RPMI7951 (cell line): ENCODE measurements around the gene TTC23L. TPM values are rescaled to one million over a fixed set of nuclear protein-coding genes. Genes with fewer than 3 reads are reported as not detected.

Experiments used
- DNase-seq: peaks from one replicate; pipeline ENCODE4 v3.0.0-alpha.2; 2012; ENCODE audit warnings: low read depth
- total RNA-seq: library from RNA; depleted of rRNA; stranded (reverse); fragments of >200 nt; shearing (Covaris generic); gene quantifications from 2 replicates; pipeline ENCODE4 v1.2.3, GENCODE V29; 2014

The TTC23L gene
- total RNA-seq, 1 experiment from 2014 or later: under 0.01 TPM

DNA sequence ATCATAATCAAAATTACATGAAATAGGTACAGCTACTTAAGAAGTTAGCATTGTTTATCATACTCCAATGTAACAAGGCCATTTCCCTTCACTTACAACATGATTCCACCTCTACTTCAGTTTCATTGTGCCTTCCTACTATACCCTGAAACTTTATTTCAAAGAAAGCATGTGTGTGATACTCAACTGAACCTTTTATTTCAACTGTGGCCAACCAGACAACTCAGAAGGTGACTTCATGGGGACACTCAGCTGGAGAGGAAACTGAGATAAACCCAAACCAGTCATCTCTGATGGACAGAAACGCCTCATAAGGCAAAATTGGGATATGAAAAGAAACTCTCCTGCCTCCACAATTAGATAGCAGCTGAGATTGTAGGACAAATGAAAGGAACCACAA, 5.9 kb upstream of the TTC23L start:
- no peak for DNase-seq

DNA sequence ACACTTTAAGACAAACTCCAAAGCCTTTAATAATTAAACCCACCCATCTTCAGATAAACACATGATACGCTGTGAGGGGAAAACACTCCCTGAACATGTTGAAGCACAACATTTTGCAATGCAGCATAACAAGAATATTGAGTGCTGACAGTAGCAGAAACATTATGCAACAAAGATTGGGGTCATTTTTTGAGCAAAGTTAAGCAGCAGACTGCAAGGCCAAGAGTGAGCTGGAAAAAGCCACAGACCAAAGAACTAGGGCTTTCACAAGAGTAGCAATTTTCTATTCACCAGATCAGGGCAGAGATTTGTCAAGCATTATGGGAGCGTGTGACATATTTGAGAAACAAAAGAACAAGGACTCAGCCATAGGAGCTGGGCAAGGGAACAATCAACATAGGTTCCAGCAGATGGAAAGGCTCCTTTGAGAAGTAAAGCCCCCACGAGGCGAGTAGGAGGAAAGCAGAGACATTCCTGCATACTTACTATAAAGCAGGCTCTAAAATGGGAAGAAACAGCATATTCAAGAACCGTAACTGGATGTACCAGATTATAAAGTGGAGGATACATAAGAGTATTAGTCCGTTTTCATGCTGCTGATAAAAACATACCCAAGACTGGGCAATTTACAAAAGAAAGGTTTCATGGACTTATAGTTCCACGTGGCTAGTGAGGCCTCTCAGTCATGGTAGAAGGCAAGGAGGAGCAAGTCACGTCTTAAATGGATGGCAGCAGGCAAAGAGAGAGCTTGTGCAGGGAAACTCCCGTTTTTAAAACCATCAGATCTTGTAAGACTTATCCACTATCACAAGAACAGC, 4.8 kb upstream of the TTC23L start:
- DNase-seq: no peak

DNA sequence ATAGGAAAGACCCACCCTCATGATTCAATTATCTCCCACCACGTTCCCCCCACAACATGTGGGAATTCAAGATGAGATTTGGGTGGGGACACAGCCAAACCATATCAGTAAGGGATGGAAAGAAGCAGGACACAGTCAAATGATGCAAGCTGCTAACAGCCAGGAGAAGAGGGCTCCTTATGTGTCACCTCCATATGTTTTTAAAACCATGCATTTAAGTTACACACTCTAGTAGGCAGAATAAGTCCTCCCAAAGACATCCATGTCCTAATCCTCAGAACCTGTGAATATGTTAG, 4.2 kb upstream of the TTC23L start:
- no peak for DNase-seq

DNA sequence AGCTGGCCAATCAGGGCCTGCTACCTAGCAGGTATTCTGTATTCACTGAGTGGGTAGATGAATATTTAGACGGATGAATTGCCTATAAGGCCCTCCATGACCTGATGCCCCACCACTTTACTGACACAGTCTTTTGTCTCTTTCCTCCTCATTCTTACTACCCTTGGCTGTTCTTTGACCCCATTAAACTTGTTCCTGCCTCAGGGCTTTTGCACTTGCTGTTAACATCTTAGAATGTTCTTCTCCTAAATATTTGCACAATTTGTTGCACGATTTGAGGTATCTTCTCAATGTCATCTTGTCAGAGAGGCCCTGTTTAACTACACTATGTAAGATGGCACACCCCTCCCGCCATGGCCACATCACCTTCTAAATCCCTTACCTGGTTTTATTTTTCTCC, 3.3 kb upstream of the TTC23L start:
- no peak for DNase-seq

DNA sequence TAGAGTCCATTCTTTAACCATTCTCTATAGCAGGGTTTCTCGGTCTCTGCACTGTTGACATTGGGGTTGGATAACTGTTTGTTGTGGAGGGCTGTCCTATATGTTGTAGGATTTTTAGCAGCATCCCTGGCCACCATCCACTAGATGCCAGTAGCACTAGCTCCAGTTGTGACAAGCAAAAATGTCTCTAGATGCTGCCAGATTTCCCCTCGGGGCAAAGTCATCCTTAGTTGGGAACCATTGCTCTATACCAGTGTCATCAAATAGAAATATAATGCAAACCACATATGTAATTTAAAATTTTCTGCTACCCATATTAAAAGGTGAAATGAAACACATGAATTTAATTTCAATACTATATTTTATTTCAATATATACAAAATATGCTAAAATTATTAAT, 2.9 kb downstream of the TTC23L start:
- no peak for DNase-seq

DNA sequence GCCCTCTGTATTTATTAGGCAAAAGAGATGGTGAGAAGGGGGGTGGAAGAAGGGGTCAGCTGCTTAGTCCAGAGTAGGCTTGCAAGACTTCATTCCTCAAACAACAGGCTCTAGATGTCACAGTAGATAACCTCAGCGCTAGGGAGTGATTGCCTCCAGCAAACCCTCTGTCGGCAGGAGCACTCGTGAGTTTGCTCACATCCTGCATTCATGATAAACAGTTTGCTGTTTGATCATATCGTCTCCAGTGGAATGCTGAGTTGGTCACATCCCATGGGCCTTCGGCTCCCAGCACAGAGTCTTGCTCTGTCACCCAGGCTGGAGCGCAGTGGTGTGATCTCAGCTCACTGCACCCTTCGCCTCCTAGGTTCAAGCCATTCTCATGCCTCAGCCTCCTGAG, 3.6 kb downstream of the TTC23L start:
- DNase-seq: no peak

DNA sequence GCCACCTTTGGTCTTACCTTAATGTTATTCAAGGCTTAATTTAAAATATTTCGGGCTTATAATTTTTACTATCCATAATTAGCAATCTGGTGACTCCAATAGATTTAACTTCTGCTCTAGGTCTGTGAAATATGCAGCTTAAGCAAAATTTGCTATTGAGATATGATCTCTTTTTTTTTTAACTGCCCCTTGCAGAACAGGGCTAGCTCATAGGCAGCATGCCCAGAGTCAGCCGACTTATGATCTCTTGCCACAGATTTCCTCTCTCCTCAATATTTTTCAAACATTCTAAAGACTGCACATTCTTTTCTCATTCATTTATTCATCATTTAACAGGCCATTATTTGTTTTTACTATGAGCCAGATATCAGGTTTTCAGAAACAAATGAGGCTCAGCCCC, 4.5 kb downstream of the TTC23L start:
- DNase-seq: no peak

DNA sequence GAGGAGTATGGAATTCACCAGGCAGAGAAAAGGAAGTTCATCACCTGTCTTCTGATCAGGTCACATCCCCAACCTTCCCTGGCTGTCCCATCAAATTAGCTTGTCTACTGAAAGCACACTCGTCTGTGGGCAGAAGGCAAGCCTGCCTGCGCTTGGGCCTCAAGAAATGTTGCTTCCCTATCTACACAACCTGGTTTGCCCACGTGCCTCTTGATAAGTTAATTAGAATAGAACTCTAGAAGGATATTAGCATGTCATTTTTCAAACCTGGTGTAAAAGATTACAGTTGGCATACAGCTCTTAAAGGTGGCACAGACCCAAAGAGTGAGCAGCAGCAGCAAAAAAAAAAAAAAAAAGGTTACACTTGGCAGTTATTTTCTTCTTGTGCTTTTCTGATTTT, 5.1 kb downstream of the TTC23L start:
- no peak for DNase-seq

DNA sequence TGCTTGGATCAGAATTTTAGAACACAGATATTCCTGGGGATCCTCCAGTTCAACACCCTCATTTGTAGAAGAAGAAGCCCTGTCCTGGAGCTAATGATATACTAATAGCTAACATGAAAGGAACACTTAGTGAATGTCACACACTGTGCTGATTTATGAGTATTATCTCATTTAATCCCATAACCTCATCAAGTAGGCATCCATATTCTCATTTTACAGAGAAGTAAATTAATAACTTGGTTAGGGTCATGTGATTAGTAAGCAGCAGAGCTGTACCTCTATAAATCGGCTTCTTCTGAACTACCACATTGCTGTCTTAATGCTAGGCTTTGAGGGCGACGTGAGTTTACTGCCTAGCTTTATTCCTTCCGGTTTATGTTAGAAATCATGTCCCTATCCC, 6.0 kb downstream of the TTC23L start:
- no peak for DNase-seq

DNA sequence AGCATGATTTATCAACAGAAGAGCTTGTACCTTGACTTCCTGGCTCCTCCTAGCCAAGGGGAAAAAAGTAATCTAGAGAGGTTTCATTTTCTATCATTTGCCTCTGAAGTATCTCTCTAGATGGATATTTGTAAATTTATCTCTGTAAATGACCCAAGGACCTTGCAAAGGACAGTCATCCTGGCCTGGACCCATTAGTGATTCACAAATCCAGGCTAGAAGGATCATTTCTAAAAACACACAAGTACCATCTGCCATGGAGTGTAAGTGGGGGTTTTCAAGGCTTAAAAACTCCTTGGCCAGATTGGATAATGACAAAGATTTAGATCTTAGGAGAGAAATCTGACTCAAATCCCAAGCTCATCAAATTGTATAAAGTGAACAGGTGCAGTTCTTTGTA, 8.1 kb downstream of the TTC23L start:
- no peak for DNase-seq

DNA sequence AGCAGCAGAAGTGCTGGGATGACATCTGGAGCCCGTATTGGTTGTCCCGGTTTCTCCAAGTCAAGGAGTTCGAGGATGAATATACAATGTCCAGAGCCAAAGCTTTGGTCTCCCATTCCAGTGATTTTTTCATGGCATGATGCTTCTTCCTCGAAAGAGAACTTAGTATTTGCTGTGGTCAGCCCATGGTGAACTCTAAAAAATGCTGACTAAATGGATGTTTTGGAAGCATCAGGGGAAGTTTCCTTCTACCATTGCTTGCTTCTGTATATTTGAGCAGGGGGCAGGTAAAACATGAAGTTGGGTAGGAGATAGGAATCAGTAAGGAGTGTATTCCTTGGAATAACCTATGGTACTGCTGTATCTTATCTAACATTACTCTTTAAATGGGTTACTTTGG, 8.6 kb downstream of the TTC23L start:
- DNase-seq: no peak

DNA sequence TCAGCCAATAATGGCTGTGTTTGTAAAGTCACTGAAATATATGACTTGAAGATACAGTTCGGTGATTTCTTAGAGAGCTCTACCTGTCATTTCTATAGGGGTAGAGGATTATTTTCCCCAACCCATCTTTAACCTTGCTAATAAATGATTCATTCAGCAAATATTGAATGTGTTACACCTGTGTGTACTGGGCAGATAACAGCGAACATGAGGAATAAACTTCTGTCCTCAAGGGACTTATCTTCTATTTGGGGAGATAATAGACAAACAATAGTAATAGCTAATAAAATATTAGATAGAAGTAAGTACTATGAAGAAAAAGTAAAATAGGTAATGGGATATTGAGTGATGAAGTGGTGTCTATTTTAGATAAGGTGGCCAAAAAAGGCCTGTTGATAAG, 9.3 kb downstream of the TTC23L start:
- no peak for DNase-seq

DNA sequence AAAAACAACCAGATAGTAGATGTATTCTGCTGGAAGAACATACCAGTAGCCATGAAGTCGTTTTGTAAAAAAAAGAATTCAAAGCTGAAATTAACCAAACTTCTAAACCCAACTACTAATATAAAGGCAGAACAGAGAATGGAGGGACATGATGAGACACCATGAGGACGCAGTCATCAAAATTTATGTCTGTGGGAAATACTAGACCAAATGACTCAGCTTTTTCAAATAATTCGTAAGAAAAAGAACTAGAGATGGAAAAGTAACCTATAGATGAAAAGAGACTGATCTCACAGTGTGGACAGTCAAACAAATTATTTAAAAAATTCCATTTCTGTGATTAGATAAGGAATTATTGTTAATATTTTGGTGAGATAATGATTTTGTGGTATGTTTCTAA, 10.3 kb downstream of the TTC23L start:
- DNase-seq: no peak

DNA sequence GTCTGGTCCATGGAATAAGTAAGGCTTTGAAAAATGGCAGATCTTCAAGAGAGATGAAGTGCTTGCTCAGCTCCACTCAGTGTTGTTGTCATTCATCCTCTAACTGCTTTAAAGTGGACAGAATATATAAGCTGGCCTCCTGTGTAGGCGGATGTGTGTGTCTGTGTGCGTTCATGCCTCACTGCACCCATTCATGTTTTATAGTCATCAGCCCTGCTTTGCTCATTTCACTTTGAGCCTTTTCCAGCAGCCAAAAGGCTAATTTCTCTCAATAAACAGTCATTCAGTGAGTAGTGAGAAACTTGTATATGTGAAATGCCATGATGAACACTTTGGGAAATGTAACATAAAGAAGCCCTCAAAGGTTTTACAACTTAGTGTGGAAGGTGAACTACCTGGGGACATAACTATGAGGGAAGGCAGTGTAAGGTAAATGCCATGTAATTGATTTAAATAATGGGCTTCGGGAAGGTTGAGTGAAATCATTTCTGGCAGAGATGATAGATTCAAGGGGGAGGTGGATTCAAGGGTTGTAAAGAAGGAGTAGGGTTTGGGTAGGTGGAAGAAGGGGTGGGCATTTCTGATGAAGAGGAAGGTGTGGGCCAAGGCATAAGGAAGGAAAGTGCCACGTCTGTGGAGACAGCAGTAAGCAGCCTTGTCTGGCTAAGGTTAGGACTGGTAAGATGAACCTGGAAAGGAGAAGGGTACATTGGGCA, 15.7 kb downstream of the TTC23L start:
- DNase-seq: peak; percentile 10

DNA sequence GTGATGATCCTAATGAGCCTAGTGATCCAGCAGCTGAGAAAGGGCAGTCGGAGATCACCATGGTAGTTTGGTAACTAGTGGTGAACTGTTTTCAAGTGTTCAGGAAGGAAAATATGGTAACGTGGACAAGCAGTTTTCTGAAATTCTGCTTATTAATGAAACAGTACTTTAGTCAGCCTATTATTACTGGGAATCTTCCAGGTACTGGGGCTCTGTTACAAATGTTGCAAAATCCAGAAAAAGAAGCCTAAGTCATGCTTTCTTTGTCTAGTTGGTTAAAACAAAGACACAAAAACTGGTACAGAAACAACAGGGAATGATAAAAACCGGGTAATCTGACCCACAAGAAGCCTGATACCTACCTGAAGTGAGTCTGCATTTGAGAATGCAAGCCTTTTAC, 18.2 kb downstream of the TTC23L start:
- no peak for DNase-seq

DNA sequence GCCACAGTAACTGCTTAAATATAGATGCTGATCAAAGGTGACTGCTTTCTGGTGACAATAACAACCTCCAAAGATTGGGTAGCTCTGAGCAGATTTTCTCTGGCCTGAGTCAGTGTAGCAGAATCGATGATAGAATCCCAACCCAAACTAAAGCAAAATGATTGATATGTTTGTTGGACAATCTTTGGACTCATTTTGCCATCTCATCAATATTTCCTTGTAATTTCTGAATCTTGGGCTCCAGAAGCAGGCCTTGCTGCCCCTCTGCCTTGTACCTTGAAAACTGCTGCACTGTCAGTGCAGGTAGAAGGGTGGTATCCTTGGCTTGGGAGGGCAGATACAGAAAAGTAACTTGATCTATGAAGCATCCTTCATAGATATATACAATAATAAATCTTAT, 18.9 kb downstream of the TTC23L start:
- no peak for DNase-seq

DNA sequence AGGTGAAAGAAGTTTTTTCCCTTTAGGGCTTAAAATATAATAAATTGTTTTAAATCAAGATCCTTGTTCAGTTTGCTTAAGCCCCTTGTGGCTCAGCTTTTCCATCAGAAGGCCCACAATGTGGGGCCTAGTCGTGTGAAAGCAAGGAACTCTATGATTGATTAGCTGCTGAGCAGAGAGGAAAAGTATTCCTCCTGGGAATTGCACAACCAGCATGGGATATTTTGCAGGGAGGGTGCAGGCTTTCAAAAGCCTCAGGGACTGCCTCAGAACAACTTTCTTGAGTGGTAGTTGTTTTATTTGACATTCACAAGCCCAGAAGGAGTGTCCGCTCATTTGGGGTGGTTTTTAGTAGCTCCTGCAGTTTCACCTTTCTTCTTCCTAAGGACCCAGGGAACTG, 19.8 kb downstream of the TTC23L start:
- no peak for DNase-seq

DNA sequence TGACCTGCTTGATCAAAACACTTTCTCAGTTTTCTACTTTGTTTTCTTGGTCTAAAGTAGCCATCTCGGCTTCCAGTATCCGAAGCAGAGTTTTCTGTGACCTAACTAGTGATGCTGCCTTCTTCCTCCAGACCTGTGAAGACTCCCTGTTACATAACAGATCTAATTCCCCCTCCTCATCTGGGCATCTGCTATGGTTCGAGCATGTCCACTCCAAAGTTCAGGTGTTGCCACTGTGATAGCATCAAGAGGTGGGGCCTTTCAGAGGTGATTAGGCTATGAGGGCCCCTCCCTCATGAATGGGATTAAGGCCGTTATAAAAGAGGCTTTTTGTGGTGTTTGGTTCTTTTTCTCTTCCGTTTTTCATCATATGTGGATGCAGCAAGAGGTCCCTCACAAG, 20.3 kb downstream of the TTC23L start:
- DNase-seq: no peak

DNA sequence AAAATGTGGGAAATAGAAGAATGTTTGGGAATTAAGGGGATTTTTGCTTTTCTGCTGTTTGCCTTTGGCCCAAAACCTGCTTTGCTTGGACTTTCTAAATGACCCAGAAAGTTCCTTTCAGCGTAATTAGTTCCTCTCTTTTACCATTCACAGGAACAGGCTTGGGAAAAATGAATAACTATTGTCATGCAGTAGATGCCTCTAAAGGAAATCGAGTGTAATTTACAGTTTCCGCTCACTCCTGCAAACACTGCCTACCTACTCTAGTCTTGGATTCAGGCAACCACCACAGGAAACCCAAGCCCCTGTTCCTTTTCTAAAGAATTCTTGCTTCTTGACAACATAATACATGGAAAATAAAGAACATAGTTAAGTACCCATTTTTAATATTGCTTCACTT, 25.0 kb downstream of the TTC23L start:
- no peak for DNase-seq

DNA sequence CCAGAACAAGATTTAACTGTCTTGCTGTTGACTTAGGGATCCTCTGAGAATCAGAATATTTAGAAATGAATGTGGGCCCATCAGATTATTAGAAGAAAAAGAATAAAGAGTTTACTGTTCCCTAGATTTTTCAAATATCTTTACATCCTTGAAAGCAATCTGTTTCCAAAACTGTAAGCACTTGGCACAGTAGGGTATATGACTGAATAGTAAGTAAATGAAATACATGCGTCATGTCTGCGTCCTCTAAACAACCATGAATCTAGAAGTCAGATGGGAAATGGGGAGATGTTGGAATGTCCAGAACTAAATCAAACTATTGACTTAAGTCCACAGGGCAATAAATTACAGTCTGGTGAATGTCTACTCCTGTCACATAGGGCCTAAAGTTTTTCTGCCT, 26.1 kb downstream of the TTC23L start:
- no peak for DNase-seq

DNA sequence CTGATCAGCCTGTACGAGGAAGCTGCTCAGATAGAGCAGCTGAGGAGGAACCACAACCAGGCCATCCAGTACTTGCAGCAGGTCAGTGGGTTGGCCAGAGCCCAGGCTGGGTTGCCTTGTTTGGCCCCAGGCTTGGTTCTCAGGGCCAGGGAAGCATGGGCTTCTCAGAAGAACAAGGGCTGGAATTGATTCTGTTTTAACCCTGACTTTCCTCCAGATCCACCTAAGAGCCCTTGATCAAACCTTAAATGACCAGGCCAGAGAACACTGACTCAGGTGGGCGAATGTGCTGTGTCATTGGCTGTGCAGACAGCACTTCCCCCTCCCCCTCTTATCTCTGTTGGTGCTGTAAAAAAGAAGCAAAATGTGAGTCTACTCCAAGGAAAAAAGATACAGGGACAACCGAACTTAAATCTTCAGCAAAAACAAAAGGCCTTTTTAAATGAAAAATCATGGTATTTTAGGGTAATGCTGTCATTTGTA, 28.1 kb downstream of the TTC23L start:
- peak; percentile 7 for DNase-seq

DNA sequence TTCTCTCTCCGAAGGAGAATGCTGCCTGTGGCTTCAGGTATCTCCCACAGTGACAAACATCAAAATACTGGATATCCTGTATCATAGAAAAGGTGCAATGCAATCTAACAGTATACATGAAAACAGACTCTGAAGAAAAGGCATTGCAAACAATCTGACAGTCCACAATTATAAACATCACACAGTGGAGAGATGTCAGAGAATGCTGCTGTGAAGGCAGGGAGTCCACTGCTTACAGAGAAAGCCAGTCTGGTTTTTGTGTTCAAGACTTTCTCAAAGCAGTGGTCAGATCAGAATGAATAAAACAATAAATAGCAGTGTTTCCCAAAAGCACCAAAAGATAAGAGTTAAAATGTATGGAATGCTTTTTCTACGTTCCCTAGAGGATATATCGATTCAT, 28.7 kb downstream of the TTC23L start:
- no peak for DNase-seq

DNA sequence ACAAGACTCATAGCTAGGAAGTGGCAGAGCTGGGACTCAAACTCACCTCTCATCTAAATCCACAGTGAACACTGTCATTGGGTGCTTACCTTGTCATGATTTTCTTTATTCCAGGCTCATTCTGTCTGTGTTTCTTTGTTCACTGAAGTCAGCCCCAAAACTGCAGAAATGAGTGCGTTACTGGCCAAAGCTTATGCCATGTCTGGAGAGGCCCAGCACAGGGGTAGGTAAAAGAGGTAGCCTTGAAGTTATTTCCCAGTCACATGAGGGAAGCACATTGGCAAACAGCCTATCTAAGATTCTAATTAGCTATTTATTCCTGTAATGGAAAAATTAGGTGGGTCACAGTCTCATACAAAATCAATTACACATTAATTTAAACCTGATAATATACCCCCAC, 29.8 kb downstream of the TTC23L start:
- no peak for DNase-seq

DNA sequence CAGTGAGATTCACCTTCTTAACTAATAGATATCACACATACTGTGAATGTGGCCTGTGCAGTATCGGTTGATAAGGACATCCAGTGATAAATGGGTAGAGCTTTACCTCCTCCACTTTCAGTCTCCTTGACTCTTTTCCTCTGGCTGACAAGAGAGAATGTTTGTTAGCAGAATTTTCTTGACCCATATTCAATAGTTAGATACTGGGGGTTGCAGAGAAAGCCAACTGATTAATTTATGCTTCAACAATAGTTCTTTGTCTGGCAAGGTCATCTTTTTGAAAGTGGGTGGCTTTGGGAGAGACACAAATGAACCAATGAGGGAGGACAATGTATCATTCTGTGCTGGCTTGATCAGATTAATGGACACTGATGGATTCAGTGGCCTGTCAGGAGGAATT, 30.3 kb downstream of the TTC23L start:
- no peak for DNase-seq
